GM10266 (cell line): ENCODE measurements around the gene TMEM81.

Experiments used
- DNase-seq: peaks from one replicate; pipeline ENCODE4 v3.0.0; 2012; ENCODE audit errors: extremely low spot score
- CTCF ChIP-seq: IDR thresholded peaks from 2 replicates; pipeline ENCODE4 v1.5.1; 2012; ENCODE audit warnings: mild to moderate bottlenecking, low read depth; ENCODE audit not compliant: control insufficient read depth, insufficient read depth; ENCODE audit errors: missing control alignments

TMEM81 gene

DNA sequence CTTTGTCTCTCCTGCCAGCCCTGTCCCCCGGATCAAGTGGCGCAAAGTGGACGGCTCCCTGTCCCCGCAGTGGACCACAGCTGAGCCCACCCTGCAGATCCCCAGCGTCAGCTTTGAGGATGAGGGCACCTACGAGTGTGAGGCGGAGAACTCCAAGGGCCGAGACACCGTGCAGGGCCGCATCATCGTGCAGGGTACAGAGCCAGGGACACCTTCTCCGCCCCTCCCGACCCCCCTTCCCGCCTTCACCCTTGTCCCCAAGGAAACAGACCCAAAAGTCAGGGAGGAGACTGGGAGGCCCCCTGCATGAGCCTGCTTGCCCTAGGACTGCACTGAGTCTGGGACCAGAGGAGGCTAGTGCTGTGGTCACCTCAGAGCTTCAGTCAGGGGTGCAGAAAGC, 23.0 kb downstream of the TMEM81 start:
- no peak for DNase-seq
- TF ChIP-seq CTCF = no peak

GRCh38 chr1:205060746-205061145, 23.5 kb downstream of the TMEM81 start:
- no peak for TF ChIP-seq CTCF
- no peak for DNase-seq

GRCh38 chr1:205059660-205060059, 24.6 kb downstream of the TMEM81 start:
- TF ChIP-seq CTCF = no peak
- DNase-seq = no peak

DNA sequence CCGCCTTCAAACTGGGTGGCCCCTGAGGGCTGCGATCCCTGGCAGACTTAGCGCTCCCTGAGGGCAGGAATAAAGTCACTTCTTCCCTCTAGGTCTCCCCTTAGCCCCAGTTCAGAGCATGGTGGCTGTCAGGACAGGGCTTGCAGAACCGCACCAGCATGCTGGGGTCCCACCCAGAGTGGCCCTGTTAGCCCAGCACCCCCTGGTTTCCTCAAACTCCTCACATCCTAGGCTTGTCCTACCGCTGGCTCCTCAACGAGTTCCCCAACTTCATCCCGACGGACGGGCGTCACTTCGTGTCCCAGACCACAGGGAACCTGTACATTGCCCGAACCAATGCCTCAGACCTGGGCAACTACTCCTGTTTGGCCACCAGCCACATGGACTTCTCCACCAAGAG, 25.4 kb downstream of the TMEM81 start:
- DNase-seq = no peak
- no peak for TF ChIP-seq CTCF

- DNase-seq = no peak
- TF ChIP-seq CTCF = no peak
These were observed 26.3 kb downstream of the TMEM81 start for GRCh38 chr1:205057808-205058575.

DNA sequence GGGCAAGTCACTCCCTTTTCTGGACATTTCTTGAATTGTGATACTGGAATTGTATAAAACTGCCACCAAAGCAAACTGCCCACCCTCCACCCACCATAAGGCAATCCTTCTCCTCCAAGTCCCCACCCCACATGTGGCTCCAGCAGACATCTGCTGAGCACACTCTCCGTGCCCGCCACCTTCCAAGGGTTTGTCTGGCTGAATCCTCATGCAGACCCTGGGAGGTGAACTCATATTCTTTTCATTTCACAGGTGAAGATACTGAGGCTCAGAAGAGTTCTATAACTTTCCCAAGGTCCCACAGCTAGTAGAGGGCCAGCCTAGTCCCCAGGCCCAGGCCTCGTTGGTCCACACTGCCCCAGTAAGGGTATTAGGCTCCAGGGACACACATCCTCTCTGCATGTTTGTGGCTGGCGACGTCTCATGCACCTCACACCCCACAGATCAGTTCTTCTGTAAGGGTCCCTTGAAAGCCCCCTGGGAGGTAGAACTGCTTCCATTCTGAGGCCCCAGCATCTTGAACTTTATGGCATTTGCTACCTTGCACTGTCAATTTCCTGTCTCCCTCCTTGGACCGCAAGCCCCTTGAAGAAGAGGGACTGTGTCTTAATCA, 27.2 kb downstream of the TMEM81 start:
- DNase-seq = no peak
- no peak for TF ChIP-seq CTCF

- no peak for TF ChIP-seq CTCF
- no peak for DNase-seq
These were observed 28.1 kb downstream of the TMEM81 start for GRCh38 chr1:205056188-205056611.
